NB4 (cell line): ENCODE data around the gene LRRC37A.
"Not testable (repeated sequence)": the region's sequence is repeated elsewhere in the genome, so short reads cannot be mapped to it uniquely, and the experiment has no call there.

ENCODE experiments used
- DNase-seq: peaks from one replicate; pipeline ENCODE4 v3.0.0; 2010; ENCODE audit warnings: low read depth
- H3K4me3 ChIP-seq: one replicate; pipeline ENCODE4 v1.5.1; 2011; ENCODE audit warnings: mild to moderate bottlenecking, low read depth, low read length, moderate library complexity
- MYC ChIP-seq: IDR thresholded peaks from 2 replicates; pipeline ENCODE4 v1.6.1; 2011; ENCODE audit warnings: low read depth, low read length
- POLR2A ChIP-seq: IDR thresholded peaks from 2 replicates; pipeline ENCODE4 v1.6.1; 2011; ENCODE audit warnings: mild to moderate bottlenecking; ENCODE audit not compliant: insufficient read length; ENCODE audit errors: extremely low read depth
- TF ChIP-seq, protein P1 (sequence below): IDR thresholded peaks from one replicate; pipeline ENCODE4 v1.5.1; 2012; ENCODE audit warnings: low read depth, low read length
- TF ChIP-seq, protein P2 (sequence below): IDR thresholded peaks from 2 replicates; pipeline ENCODE4 v1.6.1; 2011; ENCODE audit warnings: low read depth, low read length

Gene LRRC37A

DNA sequence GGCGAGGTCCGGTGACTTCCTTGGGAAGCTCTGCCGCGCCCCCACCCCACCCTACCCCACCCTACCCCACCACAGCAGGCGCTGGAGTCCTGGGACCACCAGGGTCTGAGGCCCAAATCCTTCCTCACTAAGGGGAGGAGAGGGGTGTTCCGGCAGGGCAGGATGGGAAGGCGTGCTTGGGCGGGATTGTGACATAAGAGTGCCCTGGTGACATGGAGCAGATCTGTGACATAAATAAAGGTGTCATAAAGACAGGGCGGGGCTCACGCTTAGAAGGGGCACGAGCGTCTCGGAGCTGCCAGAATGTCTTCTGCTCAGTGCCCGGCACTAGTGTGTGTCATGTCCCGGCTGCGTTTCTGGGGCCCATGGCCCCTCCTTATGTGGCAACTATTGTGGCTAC is at the start of gene LRRC37A:
TSS of gene LRRC37A (plus strand) at position 301 of the 400 bp plus-strand sequence. CDS start at position 304, 3 bp downstream.
- DNase-seq, H3K4me3 ChIP-seq: not testable (repeated sequence)

DNA sequence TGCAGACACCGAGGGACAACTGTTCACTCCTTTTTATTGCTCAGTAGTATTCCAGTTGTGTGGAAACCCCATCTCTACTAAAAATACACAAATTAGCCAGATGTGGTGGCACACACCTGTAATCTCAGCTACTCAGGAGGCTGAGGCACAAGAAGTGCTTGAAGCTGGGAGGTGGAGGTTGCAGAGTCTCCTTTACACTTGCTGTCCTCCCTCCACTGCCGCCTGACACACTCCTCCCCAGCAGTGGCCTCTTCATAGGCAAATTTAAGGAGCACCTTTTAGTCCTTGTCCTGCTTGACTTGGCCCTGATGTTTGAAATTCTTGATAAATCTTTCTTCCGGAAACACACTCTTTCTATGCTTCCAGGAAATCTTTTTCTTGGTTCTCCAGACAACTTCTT is 45.8 kb upstream of the LRRC37A start:
- not testable (repeated sequence) for H3K4me3 ChIP-seq, DNase-seq

DNA sequence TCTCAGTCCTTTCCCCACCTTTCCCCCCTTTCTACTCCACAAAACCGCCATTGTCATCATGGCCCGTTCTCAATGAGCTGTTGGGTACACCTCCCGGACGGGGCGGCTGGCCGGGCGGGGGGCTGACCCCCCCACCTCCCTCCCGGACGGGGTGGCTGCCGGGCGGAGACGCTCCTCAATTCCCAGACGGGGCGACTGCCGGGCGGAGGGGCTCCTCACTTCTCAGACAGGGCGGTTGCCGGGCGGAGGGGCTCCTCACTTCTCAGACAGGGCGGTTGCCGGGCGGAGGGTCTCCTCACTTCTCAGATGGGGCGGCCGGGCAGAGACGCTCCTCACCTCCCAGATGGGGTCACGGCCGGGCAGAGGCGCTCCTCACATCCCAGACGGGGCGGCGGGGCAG is 42.1 kb upstream of the LRRC37A start:
- not testable (repeated sequence) for H3K4me3 ChIP-seq, DNase-seq

DNA sequence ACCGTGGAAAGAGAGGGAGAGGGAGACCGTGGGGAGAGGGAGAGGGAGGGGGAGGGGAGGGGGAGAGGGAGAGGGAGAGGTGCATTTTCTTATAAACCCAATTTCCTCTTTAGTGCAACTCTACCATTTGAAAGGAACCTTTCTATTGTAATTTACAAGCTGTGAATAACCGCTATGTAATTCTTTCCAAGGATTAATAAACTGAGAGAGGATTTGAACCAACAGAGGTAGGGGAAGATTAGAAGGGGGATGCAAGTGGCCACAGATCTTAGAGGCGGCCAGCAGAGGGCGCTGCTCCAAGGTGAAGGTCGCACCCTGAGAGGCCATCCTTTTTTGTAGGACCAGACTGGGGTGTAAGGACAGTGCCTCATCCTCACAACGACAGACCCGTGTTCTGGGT is 41.2 kb upstream of the LRRC37A start:
- peak; percentile 82 for DNase-seq
- not testable (repeated sequence) for H3K4me3 ChIP-seq
- TF ChIP-seq, protein P1, sequence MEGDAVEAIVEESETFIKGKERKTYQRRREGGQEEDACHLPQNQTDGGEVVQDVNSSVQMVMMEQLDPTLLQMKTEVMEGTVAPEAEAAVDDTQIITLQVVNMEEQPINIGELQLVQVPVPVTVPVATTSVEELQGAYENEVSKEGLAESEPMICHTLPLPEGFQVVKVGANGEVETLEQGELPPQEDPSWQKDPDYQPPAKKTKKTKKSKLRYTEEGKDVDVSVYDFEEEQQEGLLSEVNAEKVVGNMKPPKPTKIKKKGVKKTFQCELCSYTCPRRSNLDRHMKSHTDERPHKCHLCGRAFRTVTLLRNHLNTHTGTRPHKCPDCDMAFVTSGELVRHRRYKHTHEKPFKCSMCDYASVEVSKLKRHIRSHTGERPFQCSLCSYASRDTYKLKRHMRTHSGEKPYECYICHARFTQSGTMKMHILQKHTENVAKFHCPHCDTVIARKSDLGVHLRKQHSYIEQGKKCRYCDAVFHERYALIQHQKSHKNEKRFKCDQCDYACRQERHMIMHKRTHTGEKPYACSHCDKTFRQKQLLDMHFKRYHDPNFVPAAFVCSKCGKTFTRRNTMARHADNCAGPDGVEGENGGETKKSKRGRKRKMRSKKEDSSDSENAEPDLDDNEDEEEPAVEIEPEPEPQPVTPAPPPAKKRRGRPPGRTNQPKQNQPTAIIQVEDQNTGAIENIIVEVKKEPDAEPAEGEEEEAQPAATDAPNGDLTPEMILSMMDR: peak; percentile 81

DNA sequence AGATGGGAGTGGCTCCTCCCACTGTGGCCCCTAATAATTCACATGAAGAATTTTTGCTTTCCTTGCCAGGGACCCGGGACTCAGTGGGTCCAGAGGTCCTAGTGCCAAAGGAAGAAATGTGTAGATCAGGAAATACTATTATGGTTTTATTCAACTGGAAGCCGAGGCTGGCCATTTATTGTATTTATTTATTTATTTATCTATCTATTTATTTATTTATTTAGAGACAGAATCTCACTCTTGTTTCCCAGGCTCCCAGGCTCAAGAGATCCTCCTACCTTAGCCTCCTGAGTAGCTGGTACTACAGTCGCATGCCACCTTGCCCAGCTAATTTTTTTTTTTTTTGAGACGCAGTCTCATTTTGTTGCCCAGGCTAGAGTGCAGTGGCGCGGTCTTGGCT is 40.7 kb upstream of the LRRC37A start:
- DNase-seq, H3K4me3 ChIP-seq: not testable (repeated sequence)

DNA sequence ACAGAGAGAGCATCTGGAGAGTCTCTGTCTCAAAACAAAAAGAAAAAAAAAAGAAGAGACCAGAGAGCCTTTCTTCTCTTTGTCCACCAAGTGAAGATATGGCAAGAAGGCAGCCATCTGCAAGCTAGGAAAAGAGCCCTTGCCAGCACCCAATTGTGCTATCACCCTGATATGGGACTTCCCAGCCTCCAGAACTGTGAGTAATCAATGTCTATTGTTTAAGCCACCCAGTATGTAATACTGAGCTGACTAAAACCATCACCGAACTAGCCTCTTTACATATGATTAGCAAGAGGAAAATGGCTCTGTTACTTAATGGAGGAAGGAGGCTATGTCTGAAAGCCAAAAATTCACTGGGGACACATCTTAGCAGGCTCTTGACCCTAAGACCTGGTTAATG is 38.6 kb upstream of the LRRC37A start:
- H3K4me3 ChIP-seq, DNase-seq: not testable (repeated sequence)

DNA sequence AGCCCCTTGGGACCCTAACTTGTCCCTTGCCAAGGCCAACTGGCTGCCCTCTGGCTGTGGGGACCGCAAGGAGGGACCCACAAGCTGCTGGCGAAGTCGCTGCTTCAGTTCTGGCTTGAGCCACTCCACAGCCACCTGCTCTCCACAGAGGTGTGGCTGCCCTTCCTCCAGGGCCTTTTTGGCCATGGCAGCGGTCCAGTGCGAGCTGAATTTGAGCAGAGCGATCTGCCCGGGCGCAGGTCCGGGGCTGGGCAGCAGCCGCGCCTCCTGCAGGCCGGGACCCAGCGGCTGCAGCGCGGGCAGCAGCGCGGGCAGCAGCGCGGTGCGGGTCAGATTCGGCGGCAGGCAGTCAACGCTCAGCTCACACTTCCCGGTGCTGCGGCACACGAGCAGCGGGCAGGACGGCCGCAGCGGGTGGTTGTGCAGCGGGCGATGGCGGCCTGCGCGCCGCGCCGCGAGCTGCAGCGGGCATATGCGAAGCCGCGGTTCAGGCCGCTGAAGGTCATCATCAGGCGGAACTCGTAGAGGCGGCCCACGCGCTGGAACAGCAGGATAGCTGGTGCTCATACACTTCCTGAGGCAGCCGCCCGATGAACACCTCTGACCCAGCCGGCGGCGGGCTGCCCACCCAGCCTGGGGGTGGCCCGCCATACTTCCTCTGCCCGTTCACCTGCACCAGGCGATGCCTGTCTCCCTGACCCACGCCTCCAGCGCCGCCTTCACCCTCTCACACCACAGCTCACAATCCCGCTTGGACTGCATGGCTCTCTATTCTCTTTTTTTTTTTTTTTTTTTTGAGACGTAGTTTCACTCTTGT is 34.9 kb upstream of the LRRC37A start:
- TF ChIP-seq, protein P1: peak; percentile 9
- peak; percentile 54 for DNase-seq
- H3K4me3 ChIP-seq: not testable (repeated sequence)

DNA sequence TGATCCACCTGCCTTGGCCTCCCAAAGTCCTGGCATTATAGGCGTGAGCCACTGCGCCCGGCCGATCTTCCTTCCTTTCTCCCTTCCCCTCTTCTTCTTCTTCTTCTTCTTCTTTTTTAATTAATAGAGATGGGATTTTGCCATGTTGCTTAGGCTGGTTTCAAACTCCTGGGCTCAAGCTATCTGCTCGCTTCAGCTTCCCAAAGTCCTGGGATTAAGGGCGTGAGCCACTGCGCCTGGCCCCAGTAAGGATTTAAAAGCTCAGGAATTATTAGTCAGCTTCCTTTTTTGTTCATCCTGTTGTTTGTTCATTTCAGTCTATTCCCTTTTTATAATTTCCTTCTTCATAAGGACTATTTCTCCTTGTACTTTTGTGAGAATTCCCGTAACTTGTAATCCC is 32.7 kb upstream of the LRRC37A start:
- no peak for DNase-seq
- H3K4me3 ChIP-seq: no peak overlapping the region
- TF ChIP-seq POLR2A: no peak
- TF ChIP-seq, protein P2, sequence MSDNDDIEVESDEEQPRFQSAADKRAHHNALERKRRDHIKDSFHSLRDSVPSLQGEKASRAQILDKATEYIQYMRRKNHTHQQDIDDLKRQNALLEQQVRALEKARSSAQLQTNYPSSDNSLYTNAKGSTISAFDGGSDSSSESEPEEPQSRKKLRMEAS: no peak
- TF ChIP-seq, protein P1: no peak
- TF ChIP-seq MYC: no peak

DNA sequence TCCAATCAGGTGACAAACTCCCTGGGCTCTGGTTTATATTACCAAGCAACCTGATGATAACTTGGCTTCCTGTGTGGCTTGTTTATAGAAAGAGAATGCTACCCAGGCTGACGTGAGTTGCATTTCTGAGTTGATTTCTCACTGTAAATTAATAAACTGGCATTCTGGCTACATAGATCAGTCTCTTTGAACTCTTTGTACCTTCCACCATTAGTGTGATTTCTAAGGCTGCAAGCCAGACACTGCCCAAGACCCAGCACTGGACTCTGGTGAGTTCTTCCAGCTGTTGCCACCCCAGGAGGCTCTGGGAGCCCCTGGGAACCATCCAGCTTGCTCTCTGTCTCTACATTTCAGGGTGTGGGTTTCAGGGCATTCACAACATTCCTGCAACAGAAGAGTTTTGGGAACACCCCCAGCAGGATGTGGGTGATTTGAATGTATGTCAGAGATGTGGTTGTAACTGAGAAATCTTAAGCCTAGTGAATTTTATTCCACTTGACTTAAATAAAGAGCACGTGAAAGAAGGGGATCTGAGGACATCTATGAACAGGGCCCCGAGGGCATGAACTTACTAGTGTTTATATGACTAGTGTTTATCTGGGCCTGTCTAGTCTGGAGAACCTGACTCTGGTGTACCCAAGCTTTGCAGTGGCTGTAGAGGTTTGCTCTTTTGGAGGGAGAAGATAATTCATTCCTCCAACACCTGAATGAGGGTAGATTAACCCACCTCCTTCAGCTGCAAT is 30.3 kb upstream of the LRRC37A start:
- TF ChIP-seq POLR2A (no peak), MYC (no peak)
- TF ChIP-seq, protein P2: no peak
- TF ChIP-seq, protein P1: no peak
- no peak overlapping the region for H3K4me3 ChIP-seq
- no peak for DNase-seq
